SK-N-SH (cell line): Measurements from ENCODE around the gene KRT35. TPM values are rescaled to one million over a fixed set of nuclear protein-coding genes. Genes with fewer than 3 reads are reported as not detected.

Source experiments
- CTCF ChIA-PET: fragments of 300-600, 350-600 bp; formaldehyde crosslinking; extraction: SDS; loops from one replicate; lab custom pipeline; 2021; lab: Yijun Ruan, JAX
- POLR2A ChIA-PET: fragments of 350-600 bp; sonication (Branson Sonifier 250); formaldehyde crosslinking; extraction: SDS; loops from one replicate; lab custom pipeline; 2020; ENCODE audit warnings: antibody characterized with exemption, inconsistent platforms; lab: Yijun Ruan, JAX
- DNase-seq: peaks from one replicate; pipeline ENCODE4 v3.0.0; 2012
- H2AFZ ChIP-seq: fragments of 200-600 bp; sonication (generic); 2 replicates; pipeline ENCODE4 v1.8.1; 2016; ENCODE audit warnings: antibody characterized with exemption, mild to moderate bottlenecking, low read depth
- H3F3A ChIP-seq: fragments of 200-600 bp; sonication (generic); replicated peaks from 2 replicates; pipeline ENCODE3; 2016; ENCODE audit warnings: antibody characterized with exemption, mild to moderate bottlenecking; ENCODE audit not compliant: insufficient read depth
- H3K27ac ChIP-seq, 2 experiments: fragments of 200-500 bp in 1 of 2; fragments of 200-600 bp in 1 of 2; sonication (Bioruptor generic) in 1 of 2; sonication (generic), shearing (Covaris generic) in 1 of 2; 2 replicates each; pipeline versions ENCODE4 v1.5.1 to v1.6.1; 2014 to 2016; ENCODE audit warnings: low read depth in 2 of 2, inconsistent platforms in 1 of 2, low read length in 1 of 2, mild to moderate bottlenecking in 1 of 2, mixed read lengths in 1 of 2
- H3K27me3 ChIP-seq: fragments of 200-600 bp; sonication (generic), shearing (Covaris generic); 2 replicates; pipeline ENCODE4 v1.6.1; 2016; ENCODE audit warnings: mixed run types; ENCODE audit not compliant: insufficient read depth
- H3K36me3 ChIP-seq, 2 experiments: fragments of 200-500 bp in 1 of 2; fragments of 200-600 bp in 1 of 2; sonication (Bioruptor generic) in 1 of 2; sonication (generic) in 1 of 2; replicated peaks in 1 of 2; 2 replicates each; pipeline versions ENCODE3 to v1.5.1; 2014 to 2016; ENCODE audit warnings: low read length in 1 of 2, mild to moderate bottlenecking in 1 of 2; ENCODE audit not compliant: insufficient read depth in 2 of 2, control insufficient read depth in 1 of 2
- H3K4me1 ChIP-seq, 2 experiments: fragments of 200-500 bp in 1 of 2; fragments of 200-600 bp in 1 of 2; sonication (Bioruptor generic) in 1 of 2; sonication (generic), shearing (Covaris generic) in 1 of 2; 2 replicates each; pipeline versions ENCODE4 v1.5.1 to v1.6.1; 2014 to 2016; ENCODE audit warnings: low read depth in 1 of 2, low read length in 1 of 2, mixed run types in 1 of 2; ENCODE audit not compliant: insufficient read depth in 2 of 2, control insufficient read depth in 1 of 2
- H3K4me2 ChIP-seq: fragments of 200-600 bp; sonication (generic), shearing (Covaris generic); 2 replicates; pipeline ENCODE4 v1.6.1; 2017; ENCODE audit warnings: mixed run types
- H3K4me3 ChIP-seq, 2 experiments: fragments of 200-500 bp in 1 of 2; fragments of 200-600 bp in 1 of 2; sonication (Bioruptor generic) in 1 of 2; sonication (generic), shearing (Covaris generic) in 1 of 2; 2 replicates each; pipeline versions ENCODE4 v1.5.1 to v1.8.1; 2014 to 2016; ENCODE audit warnings: low read depth in 2 of 2, inconsistent platforms in 1 of 2, low read length in 1 of 2, mild to moderate bottlenecking in 1 of 2, mixed read lengths in 1 of 2, moderate library complexity in 1 of 2
- H3K79me2 ChIP-seq: fragments of 200-600 bp; sonication (generic); 2 replicates; pipeline ENCODE4 v1.8.1; 2017; ENCODE audit warnings: mild to moderate bottlenecking; ENCODE audit not compliant: insufficient read depth
- H3K9ac ChIP-seq: fragments of 200-600 bp; sonication (generic); 2 replicates; pipeline ENCODE4 v1.6.1; 2017; ENCODE audit warnings: mixed run types
- H3K9me2 ChIP-seq: fragments of 200-600 bp; sonication (generic); 2 replicates; pipeline ENCODE4 v1.6.1; 2017; ENCODE audit warnings: mixed run types
- H3K9me3 ChIP-seq: fragments of 200-600 bp; sonication (generic); 2 replicates; pipeline ENCODE4 v1.6.1; 2017; ENCODE audit warnings: mixed run types, mild to moderate bottlenecking, moderate library complexity
- H4K20me1 ChIP-seq: fragments of 200-600 bp; sonication (generic); 2 replicates; pipeline ENCODE4 v1.6.1; 2017; ENCODE audit warnings: mild to moderate bottlenecking, mixed run types; ENCODE audit not compliant: insufficient read depth
- EP300 ChIP-seq, 2 experiments: IDR thresholded peaks; 2 replicates each; pipeline versions ENCODE4 v1.4.0 to v1.6.1; 2012; ENCODE audit warnings: borderline replicate concordance in 1 of 2, low read depth in 1 of 2, low read length in 1 of 2
- FOSL2 ChIP-seq: IDR thresholded peaks from 2 replicates; pipeline ENCODE4 v1.4.0; 2012; ENCODE audit warnings: low read depth, mild to moderate bottlenecking, moderate library complexity, borderline replicate concordance
- JUND ChIP-seq: IDR thresholded peaks from 2 replicates; pipeline ENCODE4 v1.4.0; 2012
- NFIC ChIP-seq: IDR thresholded peaks from 2 replicates; pipeline ENCODE4 v1.4.0; 2012; ENCODE audit warnings: borderline replicate concordance
- RAD21 ChIP-seq: IDR thresholded peaks from 2 replicates; pipeline ENCODE4 v1.6.1; 2012; ENCODE audit warnings: mild to moderate bottlenecking, low read length
- RCOR1 ChIP-seq: fragments of 150-350 bp; IDR thresholded peaks from 2 replicates; pipeline ENCODE4 v1.6.1; 2017; ENCODE audit warnings: antibody characterized with exemption, low read length
- RXRA ChIP-seq: IDR thresholded peaks from 2 replicates; pipeline ENCODE4 v1.4.0; 2012; ENCODE audit warnings: low read depth, mild to moderate bottlenecking, borderline replicate concordance
- TAF1 ChIP-seq: IDR thresholded peaks from 2 replicates; pipeline ENCODE4 v1.6.1; 2012; ENCODE audit warnings: low read depth, mild to moderate bottlenecking, low read length, moderate library complexity, borderline replicate concordance
- TCF12 ChIP-seq: IDR thresholded peaks from 2 replicates; pipeline ENCODE4 v1.4.0; 2012
- TEAD4 ChIP-seq: IDR thresholded peaks from 2 replicates; pipeline ENCODE4 v1.4.0; 2012; ENCODE audit warnings: mild to moderate bottlenecking, borderline replicate concordance; ENCODE audit not compliant: insufficient read depth
- WGBS: methylation state at CpG from one replicate; pipeline ENCODE4 v1.1.6; 2017; ENCODE audit warnings: low lambda C conversion rate; 5-methylcytosine and 5-hydroxymethylcytosine counted together
- polyA plus RNA-seq, 3 experiments: library from polyadenylated mRNA; depleted of rRNA; stranded (reverse); fragments of >200 nt; gene quantifications; 2 replicates each; pipeline ENCODE4 v1.2.3, GENCODE V29; 2012
- TF ChIP-seq, protein P1 (sequence below): IDR thresholded peaks from 2 replicates; pipeline ENCODE4 v1.4.0; 2012; ENCODE audit warnings: low read depth, borderline replicate concordance
- TF ChIP-seq, protein P2 (sequence below): fragments of 200-600 bp; sonication (generic); IDR thresholded peaks from 2 replicates; pipeline ENCODE4 v1.6.1; 2017; ENCODE audit warnings: antibody characterized with exemption, mild to moderate bottlenecking, moderate library complexity
- TF ChIP-seq, protein P3 (sequence below): fragments of 150-350 bp; IDR thresholded peaks from 2 replicates; pipeline ENCODE4 v1.6.1; 2017; ENCODE audit warnings: antibody characterized with exemption, low read length, low read depth, borderline replicate concordance
- TF ChIP-seq, protein P4 (sequence below): IDR thresholded peaks from 2 replicates; pipeline ENCODE4; 2012
- TF ChIP-seq, protein P5 (sequence below): IDR thresholded peaks from 2 replicates; pipeline ENCODE4 v1.6.1; 2012; ENCODE audit warnings: mild to moderate bottlenecking, low read depth, low read length, moderate library complexity

The KRT35 gene
- polyA plus RNA-seq, 1 of the 3 experiments (the other 2 are of a cell fraction), result not detected

DNA sequence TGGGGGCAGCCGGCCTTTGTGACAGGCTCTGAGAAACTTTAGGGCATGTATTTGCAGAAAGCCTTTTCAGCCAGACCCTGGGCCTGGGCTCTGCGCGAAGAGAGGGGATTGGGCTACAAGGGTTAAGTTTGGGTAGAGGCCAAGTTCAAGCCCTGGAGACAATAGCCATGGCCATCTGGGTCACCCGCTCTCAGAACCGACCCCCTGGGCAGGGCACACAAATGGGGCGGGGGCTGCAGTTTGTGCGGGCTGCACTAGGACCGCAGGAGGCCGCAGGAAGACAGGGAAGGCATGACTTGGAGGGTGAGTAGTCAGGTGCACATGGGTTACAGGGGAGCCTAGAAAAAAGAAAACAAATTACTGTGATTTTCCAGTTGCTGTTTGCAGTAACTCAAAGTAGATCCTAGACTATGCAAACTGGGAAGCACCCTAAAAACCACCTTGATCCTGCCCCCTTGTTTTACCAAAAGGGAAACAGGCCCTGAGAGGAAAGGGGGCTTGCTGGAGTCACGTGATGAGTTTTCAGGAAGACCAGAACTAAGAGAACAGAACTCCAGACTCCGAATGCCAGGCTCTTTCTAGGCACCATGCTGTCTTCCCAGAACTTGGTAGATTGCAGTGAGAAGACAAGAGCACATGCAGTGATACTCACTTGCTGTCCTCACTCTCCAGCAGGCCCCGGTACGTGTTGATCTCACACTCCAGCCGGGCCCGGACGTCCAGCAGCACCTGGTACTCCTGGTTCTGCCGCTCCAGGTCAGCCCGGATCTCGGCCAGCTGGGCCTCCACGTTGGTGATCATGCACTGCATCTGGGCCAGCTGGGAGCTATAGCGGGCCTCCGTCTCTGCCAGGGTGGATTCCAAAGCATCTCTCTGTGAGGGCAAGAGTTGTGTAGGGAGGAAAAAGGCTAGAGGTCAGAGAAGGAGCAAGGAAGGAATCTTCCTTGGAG is 3.8 kb downstream of the KRT35 start:
- Histone ChIP-seq H3F3A (no peaks in the 10 kb centered on the region), H3K36me3 (no peaks in the 10 kb centered on the region), H3K9ac (no peak overlapping the region), H2AFZ (no peak overlapping the region), H3K4me3 (no peak overlapping the region), H3K27me3 (no peaks in the 10 kb centered on the region), H3K27ac (no peak overlapping the region), H3K4me1 (no peaks in the 10 kb centered on the region), H3K9me3 (no peaks in the 10 kb centered on the region; the same call in 1 of the 2 replicates), H4K20me1 (no peaks in the 10 kb centered on the region)
- no peak for DNase-seq
- CTCF ChIA-PET, result interaction anchor here (3.0 kb wide), 1 partner anchor 72 kb away, joined by 15 read pairs; no protein-coding TSS in a partner anchor
- POLR2A ChIA-PET, result no interaction called here
- TF ChIP-seq, protein P1, sequence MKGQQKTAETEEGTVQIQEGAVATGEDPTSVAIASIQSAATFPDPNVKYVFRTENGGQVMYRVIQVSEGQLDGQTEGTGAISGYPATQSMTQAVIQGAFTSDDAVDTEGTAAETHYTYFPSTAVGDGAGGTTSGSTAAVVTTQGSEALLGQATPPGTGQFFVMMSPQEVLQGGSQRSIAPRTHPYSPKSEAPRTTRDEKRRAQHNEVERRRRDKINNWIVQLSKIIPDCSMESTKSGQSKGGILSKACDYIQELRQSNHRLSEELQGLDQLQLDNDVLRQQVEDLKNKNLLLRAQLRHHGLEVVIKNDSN, result no peak
- TF ChIP-seq NFIC, result no peak
- no peak for TF ChIP-seq RCOR1
- TF ChIP-seq TCF12, result no peak
- TF ChIP-seq, all 33 proteins: peak for 0
- H3K9me2 ChIP-seq, result no peaks in the 10 kb centered on the region
- H3K79me2 ChIP-seq, result no peaks in the 10 kb centered on the region
- no peak overlapping the region for H3K4me2 ChIP-seq
- 74% methylated on average over 19 of the region's 22 CpGs for WGBS

DNA sequence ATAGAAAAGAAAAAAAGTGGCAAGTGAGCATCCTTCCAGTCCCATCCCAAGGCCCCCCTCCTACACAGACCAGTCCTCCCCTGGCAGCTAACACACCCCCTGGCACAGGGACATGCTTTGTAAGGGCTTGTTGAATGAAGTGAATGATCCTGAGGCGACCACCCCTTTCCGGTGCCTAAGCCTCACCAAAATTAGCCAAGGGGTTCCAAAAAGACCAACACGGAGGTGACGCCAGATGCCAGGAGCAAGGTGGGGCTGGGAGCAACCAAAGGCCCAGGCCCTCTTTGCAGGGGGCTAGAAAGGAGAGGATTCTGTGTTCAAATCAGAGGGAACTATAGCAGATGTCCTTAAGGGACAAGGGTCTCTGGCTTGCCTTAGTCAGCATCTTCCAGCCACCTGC is 5.5 kb downstream of the KRT35 start:
- Histone ChIP-seq H4K20me1 (no peaks in the 10 kb centered on the region), H3K4me1 (no peaks in the 10 kb centered on the region), H3K9me2 (no peaks in the 10 kb centered on the region), H3K27me3 (no peaks in the 10 kb centered on the region), H3K27ac (no peak overlapping the region), H3K4me3 (no peak overlapping the region), H3F3A (no peaks in the 10 kb centered on the region), H3K4me2 (no peak overlapping the region), H2AFZ (no peak overlapping the region), H3K79me2 (no peaks in the 10 kb centered on the region), H3K9me3 (no peaks in the 10 kb centered on the region; the same call in 1 of the 2 replicates), H3K9ac (no peak overlapping the region), H3K36me3 (no peaks in the 10 kb centered on the region)
- POLR2A ChIA-PET, result no interaction called here
- CTCF ChIA-PET, result interaction anchor here (1.0 to 3.0 kb wide), 2 partner anchors 73 to 190 kb away, joined by 3 to 15 read pairs; no protein-coding TSS in a partner anchor
- 92% methylated on average over 4 of the region's 4 CpGs for WGBS
- DNase-seq, result no peak
- TF ChIP-seq RXRA (no peak), JUND (no peak), TCF12 (no peak), TEAD4 (no peak), FOSL2 (no peak), NFIC (no peak), RAD21 (no peak), TAF1 (no peak), EP300 (IDR thresholded peaks at IDR 0.05; ENCODE audit: borderline replicate concordance in 1 of 2, low read depth in 1 of 2, low read length in 1 of 2) (no peak)
- TF ChIP-seq, protein P1, result no peak
- TF ChIP-seq, protein P2, sequence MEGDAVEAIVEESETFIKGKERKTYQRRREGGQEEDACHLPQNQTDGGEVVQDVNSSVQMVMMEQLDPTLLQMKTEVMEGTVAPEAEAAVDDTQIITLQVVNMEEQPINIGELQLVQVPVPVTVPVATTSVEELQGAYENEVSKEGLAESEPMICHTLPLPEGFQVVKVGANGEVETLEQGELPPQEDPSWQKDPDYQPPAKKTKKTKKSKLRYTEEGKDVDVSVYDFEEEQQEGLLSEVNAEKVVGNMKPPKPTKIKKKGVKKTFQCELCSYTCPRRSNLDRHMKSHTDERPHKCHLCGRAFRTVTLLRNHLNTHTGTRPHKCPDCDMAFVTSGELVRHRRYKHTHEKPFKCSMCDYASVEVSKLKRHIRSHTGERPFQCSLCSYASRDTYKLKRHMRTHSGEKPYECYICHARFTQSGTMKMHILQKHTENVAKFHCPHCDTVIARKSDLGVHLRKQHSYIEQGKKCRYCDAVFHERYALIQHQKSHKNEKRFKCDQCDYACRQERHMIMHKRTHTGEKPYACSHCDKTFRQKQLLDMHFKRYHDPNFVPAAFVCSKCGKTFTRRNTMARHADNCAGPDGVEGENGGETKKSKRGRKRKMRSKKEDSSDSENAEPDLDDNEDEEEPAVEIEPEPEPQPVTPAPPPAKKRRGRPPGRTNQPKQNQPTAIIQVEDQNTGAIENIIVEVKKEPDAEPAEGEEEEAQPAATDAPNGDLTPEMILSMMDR, result no peak
- TF ChIP-seq, protein P3, sequence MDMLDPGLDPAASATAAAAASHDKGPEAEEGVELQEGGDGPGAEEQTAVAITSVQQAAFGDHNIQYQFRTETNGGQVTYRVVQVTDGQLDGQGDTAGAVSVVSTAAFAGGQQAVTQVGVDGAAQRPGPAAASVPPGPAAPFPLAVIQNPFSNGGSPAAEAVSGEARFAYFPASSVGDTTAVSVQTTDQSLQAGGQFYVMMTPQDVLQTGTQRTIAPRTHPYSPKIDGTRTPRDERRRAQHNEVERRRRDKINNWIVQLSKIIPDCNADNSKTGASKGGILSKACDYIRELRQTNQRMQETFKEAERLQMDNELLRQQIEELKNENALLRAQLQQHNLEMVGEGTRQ, result no peak
- TF ChIP-seq, protein P4, sequence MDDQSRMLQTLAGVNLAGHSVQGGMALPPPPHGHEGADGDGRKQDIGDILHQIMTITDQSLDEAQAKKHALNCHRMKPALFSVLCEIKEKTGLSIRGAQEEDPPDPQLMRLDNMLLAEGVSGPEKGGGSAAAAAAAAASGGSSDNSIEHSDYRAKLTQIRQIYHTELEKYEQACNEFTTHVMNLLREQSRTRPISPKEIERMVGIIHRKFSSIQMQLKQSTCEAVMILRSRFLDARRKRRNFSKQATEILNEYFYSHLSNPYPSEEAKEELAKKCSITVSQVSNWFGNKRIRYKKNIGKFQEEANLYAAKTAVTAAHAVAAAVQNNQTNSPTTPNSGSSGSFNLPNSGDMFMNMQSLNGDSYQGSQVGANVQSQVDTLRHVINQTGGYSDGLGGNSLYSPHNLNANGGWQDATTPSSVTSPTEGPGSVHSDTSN, result no peak
- TF ChIP-seq, protein P5, sequence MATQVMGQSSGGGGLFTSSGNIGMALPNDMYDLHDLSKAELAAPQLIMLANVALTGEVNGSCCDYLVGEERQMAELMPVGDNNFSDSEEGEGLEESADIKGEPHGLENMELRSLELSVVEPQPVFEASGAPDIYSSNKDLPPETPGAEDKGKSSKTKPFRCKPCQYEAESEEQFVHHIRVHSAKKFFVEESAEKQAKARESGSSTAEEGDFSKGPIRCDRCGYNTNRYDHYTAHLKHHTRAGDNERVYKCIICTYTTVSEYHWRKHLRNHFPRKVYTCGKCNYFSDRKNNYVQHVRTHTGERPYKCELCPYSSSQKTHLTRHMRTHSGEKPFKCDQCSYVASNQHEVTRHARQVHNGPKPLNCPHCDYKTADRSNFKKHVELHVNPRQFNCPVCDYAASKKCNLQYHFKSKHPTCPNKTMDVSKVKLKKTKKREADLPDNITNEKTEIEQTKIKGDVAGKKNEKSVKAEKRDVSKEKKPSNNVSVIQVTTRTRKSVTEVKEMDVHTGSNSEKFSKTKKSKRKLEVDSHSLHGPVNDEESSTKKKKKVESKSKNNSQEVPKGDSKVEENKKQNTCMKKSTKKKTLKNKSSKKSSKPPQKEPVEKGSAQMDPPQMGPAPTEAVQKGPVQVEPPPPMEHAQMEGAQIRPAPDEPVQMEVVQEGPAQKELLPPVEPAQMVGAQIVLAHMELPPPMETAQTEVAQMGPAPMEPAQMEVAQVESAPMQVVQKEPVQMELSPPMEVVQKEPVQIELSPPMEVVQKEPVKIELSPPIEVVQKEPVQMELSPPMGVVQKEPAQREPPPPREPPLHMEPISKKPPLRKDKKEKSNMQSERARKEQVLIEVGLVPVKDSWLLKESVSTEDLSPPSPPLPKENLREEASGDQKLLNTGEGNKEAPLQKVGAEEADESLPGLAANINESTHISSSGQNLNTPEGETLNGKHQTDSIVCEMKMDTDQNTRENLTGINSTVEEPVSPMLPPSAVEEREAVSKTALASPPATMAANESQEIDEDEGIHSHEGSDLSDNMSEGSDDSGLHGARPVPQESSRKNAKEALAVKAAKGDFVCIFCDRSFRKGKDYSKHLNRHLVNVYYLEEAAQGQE, result no peak
